ENCODE results near the gene HPN.

DNA sequence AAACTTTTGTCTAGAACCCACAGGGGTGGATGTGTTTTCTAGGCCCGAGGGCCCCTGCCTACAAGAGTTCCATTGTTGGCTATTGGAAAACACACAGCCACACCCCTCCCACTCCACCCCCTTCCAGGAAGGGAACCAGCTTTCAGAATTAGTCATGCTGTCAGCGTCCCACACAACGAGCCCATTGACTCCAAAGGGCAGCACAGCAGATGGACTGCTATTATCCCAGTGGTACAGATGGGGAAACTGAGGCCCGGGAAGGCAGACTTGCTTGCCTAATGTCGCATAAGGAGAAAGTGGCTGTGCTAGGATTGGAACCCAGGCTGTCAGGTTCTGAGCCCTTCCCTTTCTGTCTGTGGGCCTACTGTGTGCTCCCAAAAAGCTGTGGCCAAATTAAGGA lies 66.0 kb downstream of the HPN start:
- TF ChIP-seq, protein P1, sequence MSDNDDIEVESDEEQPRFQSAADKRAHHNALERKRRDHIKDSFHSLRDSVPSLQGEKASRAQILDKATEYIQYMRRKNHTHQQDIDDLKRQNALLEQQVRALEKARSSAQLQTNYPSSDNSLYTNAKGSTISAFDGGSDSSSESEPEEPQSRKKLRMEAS (IDR thresholded peaks at IDR 0.05) = no peak
- TF ChIP-seq TEAD4 (IDR thresholded peaks at IDR 0.05) = no peak
- no peak for TF ChIP-seq YY1 (IDR thresholded peaks at IDR 0.05; ENCODE audit: low read depth)
- no peak for TF ChIP-seq EP300 (IDR thresholded peaks at IDR 0.05; ENCODE audit: borderline replicate concordance)
- no peak for TF ChIP-seq CREB1 (IDR thresholded peaks at IDR 0.05; ENCODE audit: low read depth)
- TF ChIP-seq TAF1 (IDR thresholded peaks at IDR 0.05; ENCODE audit: low read depth) = no peak
- TF ChIP-seq EGR1 (IDR thresholded peaks at IDR 0.05) = no peak
- TF ChIP-seq, protein P2, sequence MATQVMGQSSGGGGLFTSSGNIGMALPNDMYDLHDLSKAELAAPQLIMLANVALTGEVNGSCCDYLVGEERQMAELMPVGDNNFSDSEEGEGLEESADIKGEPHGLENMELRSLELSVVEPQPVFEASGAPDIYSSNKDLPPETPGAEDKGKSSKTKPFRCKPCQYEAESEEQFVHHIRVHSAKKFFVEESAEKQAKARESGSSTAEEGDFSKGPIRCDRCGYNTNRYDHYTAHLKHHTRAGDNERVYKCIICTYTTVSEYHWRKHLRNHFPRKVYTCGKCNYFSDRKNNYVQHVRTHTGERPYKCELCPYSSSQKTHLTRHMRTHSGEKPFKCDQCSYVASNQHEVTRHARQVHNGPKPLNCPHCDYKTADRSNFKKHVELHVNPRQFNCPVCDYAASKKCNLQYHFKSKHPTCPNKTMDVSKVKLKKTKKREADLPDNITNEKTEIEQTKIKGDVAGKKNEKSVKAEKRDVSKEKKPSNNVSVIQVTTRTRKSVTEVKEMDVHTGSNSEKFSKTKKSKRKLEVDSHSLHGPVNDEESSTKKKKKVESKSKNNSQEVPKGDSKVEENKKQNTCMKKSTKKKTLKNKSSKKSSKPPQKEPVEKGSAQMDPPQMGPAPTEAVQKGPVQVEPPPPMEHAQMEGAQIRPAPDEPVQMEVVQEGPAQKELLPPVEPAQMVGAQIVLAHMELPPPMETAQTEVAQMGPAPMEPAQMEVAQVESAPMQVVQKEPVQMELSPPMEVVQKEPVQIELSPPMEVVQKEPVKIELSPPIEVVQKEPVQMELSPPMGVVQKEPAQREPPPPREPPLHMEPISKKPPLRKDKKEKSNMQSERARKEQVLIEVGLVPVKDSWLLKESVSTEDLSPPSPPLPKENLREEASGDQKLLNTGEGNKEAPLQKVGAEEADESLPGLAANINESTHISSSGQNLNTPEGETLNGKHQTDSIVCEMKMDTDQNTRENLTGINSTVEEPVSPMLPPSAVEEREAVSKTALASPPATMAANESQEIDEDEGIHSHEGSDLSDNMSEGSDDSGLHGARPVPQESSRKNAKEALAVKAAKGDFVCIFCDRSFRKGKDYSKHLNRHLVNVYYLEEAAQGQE (IDR thresholded peaks at IDR 0.05; ENCODE audit: low read depth) = no peak
- TF ChIP-seq TCF12 (IDR thresholded peaks at IDR 0.05; ENCODE audit: low read depth) = no peak
- no peak for TF ChIP-seq RAD21 (IDR thresholded peaks at IDR 0.05; ENCODE audit: low read depth)
- TF ChIP-seq CEBPB (IDR thresholded peaks at IDR 0.05) = no peak
- TF ChIP-seq FOXM1 (IDR thresholded peaks at IDR 0.05; ENCODE audit: borderline replicate concordance, low read depth) = no peak
- TF ChIP-seq ZBTB7A (IDR thresholded peaks at IDR 0.05; ENCODE audit: low read depth) = no peak
- TF ChIP-seq, protein P3, sequence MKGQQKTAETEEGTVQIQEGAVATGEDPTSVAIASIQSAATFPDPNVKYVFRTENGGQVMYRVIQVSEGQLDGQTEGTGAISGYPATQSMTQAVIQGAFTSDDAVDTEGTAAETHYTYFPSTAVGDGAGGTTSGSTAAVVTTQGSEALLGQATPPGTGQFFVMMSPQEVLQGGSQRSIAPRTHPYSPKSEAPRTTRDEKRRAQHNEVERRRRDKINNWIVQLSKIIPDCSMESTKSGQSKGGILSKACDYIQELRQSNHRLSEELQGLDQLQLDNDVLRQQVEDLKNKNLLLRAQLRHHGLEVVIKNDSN (IDR thresholded peaks at IDR 0.05) = no peak

Measured in Ishikawa (cell line).